Stimulated activated CD4-positive, alpha-beta T cell treated with anti-CD3 and anti-CD28 coated beads, Interleukin-2, amount 100 ng/mL, for 4 hours (primary cell): Measurements from ENCODE around the gene ATP2C1.
A peak's percentile ranks its signal among the peaks of the same experiment; 100 is the strongest.

Experiments
- DNase-seq: peaks from one replicate; pipeline ENCODE4 v3.0.0-alpha.2; 2020; ENCODE audit warnings: low read depth

ATP2C1 gene

DNA sequence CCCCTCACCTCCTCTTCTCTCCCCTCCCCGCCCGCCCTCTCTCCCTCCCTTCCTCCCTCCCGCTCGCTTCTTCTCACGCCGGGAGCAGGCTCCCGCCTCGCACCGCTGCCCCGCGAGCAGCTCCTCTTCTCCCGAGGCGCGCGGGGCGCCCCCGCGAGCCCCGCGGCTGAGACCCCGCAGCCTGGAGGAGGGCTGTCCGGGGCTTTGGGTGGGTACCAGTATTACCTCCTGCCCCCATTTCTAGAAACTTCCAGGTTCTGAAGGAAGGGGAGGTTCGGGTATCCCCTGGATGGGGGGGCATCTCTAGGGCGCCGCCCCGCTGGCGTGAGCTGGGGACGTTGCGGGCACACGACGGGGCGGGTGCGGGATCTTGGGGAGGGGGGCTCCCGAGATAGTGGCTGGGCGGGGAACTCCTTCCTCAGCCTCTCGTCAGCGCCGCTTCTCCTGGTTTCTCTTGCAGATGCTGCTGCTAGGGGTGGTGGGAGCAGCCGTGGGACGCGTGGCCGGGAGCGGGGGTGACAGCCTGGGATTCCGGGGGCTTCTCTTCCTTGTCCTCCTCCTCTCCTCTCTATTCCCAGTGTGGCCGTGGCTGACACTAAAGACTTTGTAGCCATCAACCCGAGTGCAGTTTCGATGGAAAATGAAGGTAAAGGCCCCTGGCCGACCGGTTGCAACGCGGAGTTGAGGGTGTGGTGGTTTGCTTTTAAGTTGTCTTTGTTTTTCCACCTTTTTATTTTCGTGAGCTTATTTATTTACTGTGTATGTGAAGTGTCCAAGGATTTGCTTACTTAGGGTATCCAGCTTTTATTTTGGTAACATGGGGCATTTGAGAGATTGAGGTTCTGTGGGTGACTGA lies 474 bp downstream of the ATP2C1 start:
- DNase-seq = peak; percentile 6

DNA sequence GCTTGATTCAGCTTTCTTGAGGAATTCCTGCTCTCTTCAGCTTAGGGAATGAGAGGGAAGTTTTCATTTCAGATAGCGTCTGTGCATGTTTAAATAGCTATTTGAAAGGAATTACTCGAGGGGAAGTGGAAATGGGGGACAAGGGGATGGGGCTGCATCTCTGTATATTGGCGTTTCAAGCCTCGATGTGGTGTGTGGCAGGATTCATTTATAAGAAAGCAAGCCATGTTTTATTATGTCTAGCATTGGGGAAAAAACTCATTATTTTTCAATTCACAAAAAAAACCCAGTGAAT lies 1.0 kb downstream of the ATP2C1 start:
- DNase-seq = no peak

DNA sequence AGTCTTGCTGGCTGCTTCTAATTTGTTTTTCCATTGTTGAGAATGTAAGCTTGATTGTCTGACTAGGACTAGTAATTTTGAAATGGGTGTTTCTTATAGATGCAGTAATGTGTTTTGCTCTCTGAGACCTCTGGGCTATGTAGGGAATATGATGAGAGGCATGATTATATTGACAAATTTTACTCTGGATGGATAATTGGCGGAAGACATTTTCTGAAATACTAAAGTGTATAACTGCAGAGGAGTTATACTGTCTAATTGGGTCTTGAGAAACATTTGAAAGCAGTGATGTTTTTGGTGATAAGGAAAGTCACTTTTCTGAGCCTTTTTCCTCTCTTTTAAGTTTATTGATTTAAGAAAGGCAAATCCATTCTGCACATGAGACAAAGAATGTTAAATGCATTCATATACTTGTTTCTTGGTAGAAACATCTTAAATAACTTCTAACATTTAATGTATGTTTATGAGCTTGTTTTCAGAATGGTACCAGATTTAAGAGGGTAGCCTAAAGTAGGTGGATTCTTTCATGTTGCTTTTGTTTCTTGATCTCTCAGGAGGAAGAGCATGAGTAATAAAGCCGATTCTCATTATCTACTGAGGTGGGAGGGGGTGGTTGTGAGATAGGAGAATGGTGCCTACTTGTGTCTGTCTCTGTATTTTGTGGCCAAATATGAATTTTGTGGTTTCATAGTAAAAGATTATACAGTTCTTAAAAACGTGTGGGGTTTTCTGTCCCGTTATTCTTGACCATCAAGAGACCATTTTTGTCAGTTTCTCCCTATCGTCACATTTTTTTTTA lies 2.0 kb downstream of the ATP2C1 start:
- DNase-seq = peak; percentile 2

DNA sequence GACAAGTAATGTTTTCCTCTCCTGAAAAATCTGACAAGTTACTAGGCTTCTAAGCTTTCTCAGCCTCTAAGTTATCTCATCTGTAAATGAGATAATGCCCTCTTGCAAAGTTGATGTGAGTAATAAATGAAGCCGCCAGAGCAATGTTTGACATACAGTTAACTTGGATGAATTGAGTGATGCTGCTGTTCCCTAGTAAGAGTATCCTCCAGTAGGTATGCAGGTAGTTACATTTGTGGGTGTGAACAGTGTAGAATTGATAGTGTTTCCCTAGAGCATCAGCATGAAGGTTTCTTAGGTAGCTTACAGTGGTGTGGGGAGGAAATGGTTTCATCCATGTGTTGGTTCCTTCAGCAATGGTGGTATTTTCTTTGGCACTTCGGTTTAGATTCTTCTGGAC lies 3.4 kb downstream of the ATP2C1 start:
- no peak for DNase-seq

DNA sequence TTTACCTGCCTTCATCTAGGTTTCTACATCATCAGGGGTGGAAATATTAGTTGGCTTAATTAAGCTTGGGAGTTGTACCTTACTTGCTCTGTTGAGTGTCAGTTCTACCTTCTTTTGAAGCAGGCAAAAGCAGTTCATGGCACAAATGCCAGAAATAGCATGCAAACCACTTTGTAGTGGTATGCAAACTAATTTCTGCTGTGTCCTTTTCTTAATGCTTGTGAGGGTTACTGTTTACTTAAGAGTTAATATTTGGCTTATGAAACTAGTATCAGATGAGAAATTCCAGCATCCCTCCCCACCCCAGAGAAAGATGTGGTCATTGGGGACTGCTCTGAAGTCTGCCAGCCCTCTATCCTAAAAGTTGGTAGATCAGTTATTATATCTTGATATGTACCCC lies 7.1 kb downstream of the ATP2C1 start:
- no peak for DNase-seq

DNA sequence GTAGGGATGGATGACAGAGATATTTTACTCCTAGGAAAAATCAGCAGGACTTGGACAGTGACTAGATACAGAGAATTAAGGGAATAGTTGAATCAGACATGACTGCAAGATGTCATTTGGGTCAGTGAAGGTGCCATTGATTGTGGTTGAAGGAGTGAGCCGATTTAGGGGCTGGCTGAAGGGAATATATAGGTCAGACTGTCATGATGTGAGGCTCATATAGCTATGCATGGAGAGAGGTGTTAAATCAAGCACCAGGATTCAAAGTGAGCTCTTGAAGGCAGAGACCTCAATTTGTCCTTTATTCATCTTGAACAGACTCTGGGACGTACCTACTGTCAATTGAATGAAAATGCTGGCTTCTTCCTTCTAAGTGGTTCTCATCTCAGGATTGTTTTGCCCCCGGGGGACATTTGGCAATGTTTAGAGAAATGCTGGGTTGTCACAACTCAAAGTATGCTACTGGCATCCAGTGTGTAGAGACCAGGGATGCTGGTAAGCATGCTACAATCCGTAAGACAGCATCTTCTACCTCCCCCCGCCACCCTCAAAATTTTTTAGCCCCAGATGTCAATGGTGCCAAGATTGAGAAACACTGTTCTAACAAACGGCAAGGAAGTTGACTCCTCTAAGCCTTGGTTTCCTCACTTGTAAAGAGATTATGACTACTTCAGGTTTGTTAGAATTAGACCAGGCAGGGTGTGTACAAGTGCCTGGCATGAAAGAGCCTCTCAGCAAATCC lies 7.8 kb downstream of the ATP2C1 start:
- DNase-seq = no peak

DNA sequence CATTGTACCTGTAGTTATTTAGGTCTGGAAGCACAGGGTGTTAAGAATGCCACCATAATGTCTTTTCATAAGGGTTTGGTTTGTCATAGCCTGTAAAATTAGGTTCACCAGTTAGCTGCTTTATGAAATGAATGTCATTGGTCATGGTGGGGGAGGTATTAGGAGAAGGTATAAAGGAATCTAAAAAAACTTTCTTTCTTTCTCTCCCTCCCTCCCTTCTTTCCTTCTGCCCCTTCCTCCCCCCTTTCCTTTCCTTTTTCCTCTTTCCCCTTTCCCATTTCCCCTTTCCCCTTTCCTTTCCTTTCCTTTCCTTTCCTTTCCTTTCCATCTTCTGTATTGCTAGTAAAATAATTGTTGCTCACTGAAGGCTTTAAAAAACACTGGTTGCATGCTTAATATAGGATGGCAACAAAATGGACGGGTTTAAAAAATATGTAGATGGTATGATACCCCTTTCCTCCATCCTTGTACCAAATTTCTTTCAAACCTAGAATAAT lies 9.6 kb downstream of the ATP2C1 start:
- DNase-seq = no peak

DNA sequence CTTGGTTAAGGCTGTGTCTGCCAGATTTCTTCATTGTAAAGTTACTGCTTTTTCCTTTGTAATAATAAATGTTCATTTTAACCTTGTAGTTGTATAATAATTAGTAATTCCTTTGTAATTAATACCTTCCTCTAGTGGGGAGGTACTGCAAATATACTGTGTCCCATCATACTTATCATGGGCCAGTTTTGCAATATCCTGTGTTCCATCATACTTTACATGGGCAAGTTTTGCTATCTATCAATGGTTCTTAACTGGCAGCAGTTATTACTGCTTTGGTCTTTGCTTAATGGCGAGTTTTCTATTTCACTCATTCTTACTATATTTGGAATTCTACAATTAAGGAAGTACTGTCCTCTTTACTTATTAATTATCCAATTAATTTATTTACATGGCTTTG lies 10.6 kb downstream of the ATP2C1 start:
- no peak for DNase-seq

DNA sequence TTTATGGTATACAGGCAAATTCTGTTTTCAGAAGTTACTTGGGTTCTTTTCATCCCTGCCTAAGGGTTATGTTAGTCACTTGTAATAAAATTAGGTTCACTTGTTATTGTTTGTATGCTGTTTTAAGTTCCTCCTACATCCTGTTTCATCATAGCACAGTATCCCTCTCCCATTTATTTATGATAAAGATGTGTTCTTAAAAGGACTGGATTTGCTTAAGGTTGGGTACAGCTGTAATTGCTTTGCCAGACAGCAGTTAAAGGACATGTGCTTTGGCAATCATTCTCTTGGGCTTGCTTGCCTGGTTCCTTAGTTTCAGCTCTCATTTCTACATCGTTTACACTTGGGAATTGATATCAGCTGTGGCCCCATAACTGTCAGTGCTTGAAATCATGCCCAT lies 11.7 kb downstream of the ATP2C1 start:
- no peak for DNase-seq

DNA sequence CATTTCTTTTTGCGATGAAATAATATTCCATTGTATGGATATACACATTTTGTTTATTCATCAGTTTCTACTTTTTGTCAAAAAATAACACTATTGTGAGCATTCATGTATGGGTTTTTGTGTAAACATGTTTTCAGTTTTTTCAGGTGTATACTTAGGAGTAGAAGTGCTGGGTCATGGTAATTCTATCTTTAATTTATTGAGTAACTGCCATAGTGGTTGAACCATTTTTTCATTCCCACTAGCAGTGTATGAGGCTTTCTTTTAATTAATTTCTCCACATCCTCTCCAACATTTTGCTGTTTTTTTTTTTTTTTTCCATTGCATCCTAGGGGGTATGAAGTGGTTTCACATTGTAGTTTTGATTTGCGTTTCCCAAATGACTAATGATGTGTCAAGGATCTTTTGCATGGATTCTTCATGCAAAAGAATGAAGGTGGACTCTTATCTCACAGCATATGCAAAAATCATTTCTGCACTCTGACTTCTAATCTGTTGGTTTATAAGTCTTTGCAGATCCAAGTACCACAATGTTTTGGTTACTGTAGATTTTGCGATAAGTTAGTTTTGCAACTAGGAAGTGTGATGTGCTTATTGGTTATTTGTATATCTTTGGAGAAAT lies 12.6 kb downstream of the ATP2C1 start:
- no peak for DNase-seq

DNA sequence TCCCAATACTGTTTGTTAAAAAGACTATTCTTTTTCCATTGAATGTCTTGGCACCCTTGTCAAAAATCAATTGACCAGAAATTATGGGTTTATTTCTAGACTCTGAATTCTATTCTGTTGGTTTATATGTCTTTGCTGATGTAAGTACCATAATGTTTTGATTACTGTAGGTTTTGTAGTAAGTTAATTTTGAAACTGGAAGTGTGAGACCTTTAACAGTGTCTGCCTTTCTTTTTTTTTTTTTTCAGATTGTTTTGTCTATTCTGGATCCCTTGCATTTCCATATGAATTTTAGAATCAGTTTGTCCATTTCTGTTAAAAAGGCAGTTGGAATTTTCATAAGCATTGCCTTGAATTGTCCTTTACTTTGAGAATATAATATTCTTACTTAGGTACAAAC lies 13.6 kb downstream of the ATP2C1 start:
- no peak for DNase-seq

DNA sequence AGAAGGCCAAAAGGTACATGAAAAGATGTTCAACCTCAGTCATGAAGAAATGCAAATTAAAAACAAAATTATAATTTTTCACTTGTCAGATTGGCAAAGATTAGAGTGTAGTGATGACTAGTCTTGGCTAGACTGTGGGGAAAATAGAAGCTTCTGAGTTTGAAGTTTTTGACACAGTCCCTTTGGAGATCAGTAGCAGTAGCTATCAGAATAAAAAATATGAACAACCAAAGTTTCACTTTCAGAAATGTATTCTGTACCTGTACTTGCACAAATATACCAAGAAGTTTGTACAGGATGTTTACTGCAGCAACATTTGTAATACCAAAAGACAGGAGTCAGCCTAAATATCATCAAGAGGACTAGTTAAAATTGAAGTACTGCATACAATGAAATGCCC lies 14.1 kb downstream of the ATP2C1 start:
- DNase-seq = no peak

DNA sequence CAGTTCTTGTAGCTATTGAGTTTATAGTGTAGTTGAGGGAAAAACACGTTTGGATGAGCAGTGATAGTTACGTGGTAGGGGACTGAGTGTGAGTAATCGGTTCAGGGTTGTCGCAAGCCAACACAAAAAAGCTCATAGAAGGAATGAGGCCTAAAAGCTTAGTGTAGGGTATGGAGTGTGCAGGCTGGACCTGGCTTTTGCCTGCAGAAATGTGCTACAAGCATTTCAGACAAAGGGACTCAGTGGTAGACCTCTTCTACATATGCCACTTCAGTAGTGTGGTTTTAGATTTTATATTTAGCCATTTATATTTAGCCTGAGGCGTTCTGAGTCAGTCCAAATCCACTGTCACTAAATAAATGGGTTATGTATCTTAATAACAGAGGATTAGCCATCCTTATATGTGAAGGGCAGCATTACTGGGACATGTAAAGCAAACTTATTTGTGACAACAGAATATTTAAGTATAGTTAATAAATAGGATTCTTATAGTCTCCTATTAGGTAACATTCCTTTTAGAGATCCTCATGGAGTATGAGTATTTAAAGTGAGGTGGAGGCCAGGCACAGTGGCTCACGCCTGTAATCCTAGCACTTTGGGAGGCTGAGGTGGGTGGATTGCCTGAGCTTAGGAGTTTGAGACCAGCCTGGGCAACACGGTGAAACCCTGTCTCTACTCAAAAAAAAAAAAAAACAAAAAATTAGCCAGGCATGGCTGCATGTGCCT lies 21.8 kb downstream of the ATP2C1 start:
- no peak for DNase-seq

DNA sequence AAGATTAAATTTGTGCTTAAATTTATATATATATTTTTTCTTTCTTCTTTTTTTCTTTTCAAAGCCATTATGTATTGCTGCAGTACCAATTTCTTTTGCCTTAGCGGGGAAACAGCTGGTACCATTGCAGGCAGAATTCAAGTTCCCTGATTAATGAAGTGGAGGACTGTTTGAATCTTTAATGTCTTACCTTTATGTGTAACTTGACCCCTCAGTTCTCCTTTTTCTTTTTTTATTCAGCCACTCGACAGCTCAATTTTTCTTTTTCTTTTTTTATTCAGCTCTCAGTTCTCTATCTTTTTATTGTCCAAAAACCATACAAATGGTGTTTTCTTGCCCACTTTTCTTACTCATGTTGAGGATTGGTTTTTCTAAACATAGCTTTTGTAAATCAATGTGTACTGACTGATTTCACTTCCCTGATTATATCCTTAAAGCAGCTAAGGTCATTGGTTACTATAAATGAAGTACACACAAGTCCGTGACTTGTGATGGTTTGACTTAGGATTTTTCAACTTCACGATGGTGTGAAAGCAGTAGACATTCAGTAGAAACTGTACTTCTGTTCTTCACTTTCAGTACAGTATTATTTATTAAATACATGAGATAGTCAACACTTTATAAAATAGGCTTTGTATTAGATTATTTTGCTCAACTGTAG lies 22.8 kb downstream of the ATP2C1 start:
- no peak for DNase-seq

DNA sequence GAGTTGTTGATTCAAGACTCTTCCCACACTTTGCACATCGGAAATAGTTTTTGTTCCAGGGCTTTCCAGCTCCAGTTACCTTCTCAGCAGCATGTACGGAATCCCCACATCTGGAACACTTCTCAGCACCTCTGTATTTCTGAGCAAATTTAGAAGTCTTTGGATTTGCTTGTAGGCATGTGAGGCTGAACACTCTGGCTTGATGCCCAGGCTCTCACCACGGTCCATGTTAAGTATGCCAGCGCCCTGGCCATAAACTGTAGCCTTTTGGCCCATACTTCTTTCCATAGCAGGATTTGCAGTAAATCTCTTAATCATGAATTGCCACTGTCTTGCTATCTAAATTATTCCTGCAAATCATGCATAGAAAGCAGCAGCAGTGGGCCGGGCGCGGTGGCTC lies 24.4 kb downstream of the ATP2C1 start:
- DNase-seq = no peak

DNA sequence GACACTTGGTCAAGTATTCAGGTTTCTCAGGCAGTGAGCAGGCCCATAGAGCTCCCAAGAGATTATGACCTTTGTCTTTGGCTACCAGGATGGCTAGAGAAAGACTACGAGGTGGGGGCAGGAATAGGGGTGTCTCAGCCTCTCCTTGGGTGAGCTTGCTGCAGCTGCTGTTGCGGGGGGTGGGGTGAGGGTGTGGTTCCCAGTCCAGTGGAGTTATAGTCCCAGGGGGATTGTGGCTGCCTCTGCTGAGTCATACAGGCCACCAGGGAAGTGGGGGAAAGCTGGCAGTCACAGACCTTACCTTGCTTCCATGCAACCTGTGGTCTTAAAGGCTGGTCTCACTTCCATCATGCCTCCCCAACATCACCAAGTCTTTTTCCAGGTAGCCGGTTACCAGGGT lies 31.7 kb downstream of the ATP2C1 start:
- no peak for DNase-seq

DNA sequence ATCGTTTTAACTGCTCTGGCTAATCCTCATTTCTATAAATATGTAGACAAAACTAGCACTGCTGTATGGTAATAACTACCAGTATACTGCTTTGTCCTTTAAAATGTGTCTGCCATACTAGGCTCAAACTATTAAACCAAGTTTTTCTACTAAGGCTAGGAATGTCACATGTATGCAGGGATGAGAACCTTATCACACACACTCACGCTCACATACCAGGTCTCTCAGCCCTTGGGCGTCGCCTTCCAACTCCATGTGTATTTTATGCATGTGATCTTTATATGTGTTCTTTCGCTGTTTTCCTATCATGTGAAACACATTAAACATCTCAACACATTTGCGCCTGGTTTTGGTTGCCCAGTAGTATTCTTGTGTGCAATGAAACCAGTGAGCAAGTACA lies 32.6 kb downstream of the ATP2C1 start:
- no peak for DNase-seq

DNA sequence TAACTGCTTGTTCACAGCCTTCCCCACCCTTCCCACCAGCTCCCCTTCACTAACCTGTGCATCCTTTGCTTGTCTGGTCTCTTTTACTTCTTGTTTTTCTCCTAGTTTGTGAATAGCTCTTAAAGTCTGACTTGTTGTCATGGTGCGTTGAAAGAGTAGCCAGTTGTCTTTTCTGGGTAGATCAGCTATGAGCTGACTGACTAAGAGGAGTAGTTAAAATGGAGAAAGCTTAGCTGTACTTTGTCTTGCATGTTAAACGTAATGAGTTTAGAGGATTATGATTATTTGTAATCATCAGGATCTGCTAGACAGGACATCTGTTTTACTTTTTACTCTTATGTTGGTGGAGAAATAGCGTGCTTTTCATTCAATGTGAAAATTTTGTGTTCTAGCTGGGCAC lies 35.9 kb downstream of the ATP2C1 start:
- no peak for DNase-seq

DNA sequence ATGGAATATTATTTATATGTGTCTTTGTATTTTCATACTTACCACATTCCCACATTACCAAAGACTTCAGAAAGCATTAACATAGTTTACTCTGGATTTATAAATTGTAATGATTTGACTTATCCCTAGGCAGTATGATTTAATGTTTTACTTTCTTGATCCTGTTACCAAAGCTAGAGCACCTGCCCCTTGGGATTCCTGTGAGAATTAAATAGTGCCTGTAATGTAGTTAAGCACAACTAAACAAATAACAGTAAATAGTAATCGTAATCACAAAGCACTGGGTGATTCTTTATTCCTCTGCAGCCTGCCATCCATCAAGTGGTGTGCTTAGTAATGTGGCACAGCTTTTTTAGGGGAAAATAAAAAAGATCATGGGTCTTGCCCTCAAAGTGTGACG lies 39.1 kb downstream of the ATP2C1 start:
- no peak for DNase-seq

DNA sequence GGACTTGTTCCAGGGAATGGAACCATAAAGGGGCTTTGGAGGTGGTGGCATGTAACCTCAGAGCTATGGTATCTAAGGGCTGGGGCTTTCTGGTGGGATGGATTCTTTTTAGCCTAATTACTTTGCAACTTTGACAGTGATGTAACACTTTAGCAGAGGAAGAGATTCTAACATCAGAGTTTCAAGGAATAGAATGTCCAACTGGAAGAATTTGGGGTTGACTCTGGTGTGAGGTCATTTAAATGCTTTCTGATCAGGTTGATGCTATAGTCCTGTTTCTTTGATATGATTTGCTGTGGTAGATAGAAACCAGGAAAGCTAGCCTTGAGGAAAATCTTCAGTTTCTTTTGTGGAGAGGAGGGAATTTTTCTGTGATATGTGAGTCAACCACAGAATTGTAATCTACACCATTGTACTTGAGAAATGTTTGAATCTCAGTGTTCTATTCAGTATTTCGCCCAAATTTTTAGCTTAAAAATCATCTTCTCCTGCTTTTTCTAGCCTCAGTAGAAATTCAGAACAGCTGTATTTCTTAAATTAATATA lies 40.0 kb downstream of the ATP2C1 start:
- no peak for DNase-seq
